NOMO-1 treated with dmso at 0.1 percent for 144 hours (cell line): Measurements from ENCODE around the gene SAE1.
"Not testable (repeated sequence)": the region's sequence is repeated elsewhere in the genome, so short reads cannot be mapped to it uniquely, and the experiment has no call there.

Experiments used
- DNase-seq: peaks from one replicate; lab custom pipeline; 2025; ENCODE audit not compliant: unreplicated experiment; lab: John Stamatoyannopoulos, UW

The SAE1 gene

DNA sequence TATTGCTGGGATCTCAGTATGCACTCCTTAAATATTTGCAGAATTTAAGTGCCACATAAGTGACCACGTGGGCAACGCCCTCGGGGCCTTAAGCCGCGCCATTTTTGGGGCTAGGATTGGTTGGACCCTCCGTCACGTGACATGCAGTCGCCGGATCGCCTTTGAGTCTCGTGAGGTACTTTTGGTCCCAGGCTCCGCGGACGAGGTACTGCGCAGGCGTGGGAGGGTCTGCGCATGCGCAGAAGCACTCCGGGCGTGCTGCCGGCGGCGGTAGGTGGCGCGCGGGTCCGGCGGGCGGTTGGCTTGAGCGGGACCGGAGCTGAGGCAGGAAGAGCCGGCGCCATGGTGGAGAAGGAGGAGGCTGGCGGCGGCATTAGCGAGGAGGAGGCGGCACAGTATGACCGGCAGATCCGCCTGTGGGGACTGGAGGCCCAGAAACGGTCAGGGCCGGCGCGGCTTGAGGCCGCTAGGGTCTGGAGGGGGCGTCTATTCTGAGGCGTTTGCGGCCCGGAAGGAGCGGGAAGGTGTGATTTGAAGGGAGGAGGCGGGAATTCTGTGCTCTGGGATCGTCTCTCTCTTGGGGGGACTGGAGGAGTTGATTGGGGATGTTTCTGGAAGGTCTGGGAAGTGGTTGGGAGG is at the start of gene SAE1:
Gene SAE1, plus strand, starts transcription at position 247 of the 639 bp plus-strand sequence. Its CDS starts 96 bp downstream, at position 343.
- DNase-seq, result peak; percentile 95

DNA sequence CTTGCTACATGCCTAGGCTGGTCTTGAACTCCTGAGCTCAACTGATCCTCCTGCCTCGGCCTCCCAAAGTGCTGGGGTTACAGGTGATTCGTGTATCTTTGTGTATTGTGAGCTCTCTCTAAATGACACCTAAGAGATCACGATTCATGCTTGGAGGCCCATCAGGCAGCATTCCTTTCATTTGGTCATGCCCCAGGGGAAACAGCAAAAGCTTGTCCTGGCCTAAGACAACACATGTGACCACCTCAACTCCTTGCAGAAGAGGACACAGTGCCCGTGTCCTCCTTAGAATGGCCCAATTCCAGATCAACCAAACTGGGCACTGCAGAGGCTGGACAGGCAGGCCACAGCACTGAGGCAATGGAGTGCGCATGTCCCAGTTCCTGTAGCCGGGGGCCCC is 49.5 kb upstream of the SAE1 start:
- no peak for DNase-seq

DNA sequence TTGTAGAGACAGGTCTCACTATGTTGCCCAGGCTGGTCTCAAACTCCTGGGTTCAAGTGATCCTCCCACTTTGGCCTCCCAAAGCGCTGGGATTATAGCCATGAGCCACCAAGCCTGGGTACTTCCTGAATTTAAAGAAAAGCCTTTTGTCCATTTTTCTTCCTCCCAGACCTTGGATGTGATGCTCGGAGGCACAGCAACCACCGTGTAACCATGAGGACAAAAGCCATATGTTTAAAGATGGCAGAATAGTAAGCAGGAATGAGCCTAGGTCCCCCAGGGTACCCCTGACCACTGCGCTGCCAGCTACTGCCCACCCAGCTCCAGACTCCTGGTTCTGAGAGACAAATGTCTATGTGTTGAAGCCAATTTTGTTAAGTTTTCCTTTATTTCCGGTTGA is 48.1 kb upstream of the SAE1 start:
- DNase-seq, result no peak

DNA sequence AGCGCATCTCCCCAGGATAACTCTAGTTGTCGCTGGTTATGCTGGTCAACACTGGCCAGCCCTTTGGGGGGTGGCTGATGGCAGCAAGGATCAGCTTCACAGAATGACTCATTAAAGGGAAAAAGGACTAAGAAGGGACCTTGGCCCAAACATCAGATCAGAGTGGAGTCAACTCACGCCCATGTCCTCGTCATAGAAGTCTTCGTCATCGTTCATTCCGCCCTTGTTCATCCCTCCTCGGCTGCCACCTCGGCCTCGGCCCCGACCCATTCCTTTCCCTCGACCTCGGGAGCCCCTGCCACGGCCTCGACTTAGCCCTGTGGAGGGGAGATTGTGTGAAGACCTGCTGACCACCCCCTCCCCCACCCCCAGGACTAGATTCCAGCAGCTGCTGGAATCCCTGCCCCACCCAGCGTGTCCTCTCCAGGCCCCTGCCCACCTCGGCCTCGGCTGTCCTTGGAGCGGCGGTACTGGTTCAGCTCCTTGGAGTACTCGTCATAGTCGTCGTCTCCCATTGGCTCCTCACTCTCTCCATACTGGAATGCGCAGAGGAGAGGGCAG is 45.7 kb upstream of the SAE1 start:
- DNase-seq, result no peak

DNA sequence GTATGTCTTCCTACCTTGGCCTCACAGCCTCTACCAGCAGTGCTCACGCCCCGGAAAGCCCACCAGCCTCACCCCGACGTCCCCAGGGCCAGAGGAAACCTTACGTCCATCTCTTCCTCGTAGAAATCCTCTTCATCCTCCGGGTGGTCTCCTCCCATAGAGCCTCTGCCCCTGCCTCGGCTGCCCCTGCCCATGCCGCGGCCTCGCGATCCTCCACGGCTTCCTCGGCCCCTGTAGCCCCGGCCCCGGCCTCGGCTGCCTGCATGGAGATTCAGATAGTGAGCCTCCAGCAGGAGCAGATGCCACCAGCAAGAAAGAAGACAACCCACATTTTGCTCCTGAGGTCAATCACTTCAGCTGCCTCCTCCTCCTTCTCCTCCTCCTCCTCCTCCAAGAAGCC is 44.4 kb upstream of the SAE1 start:
- no peak for DNase-seq

DNA sequence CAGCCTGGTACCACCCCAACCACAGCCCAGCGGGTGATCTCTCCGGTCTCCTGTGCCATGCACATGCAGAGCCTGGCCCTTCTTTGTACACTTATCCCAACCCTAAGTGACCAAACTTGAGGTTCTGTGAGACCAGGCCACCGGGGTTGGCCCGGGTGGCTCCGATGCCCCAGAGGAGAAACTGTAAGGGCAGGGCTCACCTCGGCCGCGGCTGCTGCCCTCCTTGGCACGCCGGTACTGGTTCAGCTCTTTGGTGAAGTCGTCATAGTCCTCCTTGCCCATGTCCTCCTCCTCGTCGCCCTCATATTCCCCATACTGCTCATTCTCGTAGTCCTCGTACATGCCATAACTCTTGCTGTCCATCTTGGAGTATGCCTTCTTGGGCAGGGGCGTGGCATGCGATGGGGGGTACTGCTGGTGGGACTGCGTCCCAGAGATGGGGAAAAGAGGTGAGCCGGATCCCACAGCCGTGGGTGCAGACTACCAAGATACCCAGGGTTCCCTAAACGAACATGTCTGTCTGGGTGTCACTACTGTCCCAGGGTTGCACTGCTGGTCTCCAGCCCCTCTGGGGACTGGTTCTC is 40.8 kb upstream of the SAE1 start:
- no peak for DNase-seq

DNA sequence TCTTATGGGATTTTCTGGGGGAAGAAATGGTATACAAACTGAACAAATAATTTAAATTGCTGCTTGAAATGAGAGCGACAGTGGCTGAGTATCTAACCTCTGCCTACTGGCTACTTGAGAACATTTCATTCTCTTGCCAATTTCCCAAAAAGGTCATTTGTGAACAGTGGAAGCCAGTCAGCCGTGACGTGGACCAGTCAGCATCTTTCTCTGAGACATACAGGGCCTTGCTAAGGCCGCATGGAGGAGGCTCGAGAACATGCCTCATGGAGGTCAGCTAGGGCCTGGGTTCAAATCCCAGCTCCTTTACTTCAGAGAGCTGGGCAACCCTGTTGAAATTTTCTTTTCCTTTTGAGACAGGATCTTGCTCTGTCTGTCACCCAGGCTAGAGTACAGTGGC is 37.4 kb upstream of the SAE1 start:
- DNase-seq, result no peak

DNA sequence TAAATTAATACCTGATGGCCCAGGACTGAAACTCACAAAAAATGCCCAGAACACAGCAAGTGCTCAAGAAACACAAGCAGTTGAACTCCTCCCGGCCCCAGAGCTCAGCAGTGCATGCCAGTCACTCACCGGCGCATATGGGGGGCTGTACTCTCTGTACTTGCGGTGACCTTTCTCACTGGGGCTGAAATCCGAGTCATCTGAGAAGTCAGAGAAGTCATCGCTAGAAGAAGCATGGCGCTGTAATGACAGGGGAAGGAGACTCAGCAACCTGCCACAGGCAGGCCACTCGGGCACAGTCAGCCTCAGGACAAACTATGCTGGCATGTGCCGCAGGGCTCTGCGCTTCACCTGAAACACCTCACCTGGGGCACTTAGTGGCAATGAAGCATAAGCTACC is 36.8 kb upstream of the SAE1 start:
- no peak for DNase-seq

DNA sequence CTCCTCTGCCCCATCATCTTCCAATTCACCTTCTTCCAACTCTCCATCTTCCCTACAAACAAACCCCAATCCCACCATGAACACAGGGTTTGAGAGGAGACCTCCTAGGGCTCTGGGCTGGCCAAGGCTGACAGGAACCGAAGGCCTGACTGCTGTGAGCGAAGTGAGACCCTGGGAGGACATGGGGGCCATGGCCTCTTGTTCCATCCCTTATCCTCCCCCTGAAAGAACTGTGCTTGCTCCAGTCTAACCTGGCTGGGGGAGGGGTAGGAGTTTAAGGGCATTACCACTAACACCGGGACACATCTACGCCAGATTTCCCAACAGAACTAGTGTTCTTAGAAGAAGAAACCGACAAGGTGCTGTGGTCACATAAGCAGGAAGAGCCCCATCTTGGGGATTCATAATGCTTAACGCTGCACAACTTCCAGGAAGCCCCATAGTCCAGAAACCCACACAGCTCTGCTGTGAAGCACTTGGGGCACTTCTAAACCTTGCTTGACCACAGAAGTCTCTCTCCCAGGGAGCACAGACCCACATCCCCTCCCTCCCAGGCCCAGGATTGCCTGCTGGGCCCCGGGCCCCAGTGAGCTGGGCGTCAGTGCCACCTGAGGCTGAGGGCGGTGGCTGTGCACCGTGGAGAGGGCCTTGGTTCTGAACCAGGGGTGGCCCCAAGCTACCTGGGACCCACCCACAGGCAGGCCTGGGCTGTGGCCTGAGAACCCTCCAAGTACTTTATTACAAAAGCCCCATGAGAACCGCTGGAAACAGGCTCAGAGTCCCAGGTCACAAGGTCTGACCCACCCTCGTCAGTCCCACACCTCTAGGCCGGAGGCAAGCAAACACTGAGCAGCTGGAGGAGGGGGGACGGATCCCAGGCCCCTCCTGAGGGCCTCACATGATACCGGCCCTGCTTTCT is 35.8 kb upstream of the SAE1 start:
- no peak for DNase-seq

DNA sequence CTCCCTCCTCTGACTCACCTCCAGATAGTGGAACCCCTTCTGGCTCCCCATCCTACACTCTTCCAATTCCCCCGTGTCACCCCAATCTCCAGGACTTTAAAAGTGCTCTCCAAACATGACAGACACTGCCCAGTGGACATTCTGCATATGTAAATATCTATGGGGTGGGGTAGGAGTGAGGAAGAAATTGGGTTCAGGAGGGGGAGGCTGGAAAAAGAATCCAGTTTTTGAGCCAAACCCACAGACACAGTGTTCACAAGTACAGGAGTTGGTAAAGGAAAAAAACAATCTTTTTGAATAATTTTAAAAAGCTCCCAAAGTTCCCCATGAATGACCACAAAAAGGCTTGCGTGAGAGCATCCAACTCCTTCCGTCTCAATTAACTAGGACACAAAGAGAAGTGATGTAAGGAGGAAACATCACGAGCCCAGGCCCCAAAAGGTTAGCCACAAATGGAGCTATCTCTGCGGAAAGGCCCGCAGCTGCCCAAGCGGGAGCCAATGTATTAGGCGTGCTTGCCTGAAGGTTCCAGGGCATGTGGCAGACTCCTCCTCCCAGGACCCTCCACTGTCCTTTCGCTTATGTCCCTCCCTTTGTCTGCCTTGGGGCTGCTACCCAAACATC is 35.0 kb upstream of the SAE1 start:
- DNase-seq, result peak; percentile 43

DNA sequence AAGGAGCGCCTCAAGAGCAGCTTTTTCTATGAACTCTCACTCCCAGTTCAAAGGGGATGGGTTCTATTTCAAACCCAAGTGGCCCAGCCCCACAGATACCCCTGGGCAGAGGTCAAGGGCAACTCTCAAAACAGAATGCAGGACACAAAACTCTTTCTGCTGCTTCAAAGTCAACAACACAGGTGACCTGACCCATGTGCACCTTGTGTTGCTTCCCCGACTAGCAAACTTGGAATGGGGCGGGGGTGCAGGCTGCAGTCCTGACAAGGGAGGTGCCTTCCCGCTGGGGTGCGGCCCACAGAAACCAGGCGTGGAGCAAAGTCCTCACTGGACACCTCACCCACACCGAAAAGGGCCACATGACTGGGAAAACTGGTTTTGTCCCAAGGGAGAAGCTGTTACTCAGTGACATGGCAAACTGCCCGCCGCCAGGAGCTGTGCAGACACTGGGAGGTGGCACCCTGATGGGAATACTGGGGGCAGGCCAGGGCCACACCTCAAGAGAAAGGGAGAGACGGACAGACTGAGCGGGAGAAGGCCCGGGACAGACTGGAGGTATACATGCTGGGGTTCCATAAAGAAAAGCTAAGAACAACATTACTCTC is 34.4 kb upstream of the SAE1 start:
- DNase-seq, result no peak

DNA sequence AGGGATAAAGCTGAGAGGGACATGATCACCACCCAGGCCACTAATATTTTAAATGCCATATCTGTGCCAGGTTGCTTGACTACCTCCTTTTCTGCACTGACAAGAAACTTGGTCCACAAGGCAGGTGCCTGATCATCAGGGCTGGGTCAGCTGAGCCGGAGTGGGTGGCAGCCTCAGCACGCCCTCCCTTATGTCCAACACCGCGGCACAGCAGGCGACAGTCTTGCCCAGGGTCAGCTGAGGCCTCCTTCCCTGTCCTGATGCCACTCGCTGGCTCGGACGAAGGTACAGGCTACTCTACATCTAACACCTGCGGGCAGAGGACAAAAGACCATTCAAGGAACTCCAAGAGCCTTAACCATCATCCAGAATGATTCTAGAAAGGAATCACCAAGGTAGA is 33.9 kb upstream of the SAE1 start:
- no peak for DNase-seq

DNA sequence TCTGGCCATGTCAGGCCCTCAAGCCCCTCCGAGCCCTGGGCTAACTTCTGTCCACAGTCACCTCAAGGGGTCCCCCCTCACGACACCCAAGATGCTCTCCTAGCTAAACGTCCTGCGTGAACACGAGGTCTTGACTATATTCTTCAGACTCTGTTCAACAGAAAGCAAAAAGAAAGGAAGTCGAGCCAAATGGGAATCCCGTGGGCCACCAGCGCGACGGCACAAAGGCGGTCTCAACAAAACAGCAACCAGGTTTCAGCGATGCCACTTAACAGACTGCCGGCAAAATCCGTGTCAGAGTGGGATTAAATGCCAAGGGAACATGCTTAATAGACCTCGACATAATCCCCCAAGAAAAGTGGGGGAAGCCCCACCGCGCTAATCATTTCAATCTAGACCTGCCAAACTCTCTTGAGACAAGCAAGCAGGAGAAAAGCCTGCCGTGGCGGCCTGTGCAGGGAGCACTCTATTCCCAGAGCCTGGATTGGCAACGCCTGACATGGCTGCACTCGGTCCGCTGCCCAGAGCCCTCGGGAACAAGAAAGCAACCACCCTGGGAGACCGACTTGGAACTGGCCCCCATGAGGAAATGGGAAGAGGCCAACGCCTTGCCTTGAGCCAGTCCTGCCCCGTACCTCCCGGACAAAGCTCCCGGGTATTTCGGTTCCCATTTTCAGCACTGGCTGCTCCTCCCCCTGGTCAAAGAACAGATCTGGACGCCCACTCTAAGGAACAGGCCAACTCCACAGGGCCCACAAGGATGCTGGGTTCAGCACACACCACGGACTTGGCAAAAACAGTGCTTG is 33.0 kb upstream of the SAE1 start:
- DNase-seq, result no peak

DNA sequence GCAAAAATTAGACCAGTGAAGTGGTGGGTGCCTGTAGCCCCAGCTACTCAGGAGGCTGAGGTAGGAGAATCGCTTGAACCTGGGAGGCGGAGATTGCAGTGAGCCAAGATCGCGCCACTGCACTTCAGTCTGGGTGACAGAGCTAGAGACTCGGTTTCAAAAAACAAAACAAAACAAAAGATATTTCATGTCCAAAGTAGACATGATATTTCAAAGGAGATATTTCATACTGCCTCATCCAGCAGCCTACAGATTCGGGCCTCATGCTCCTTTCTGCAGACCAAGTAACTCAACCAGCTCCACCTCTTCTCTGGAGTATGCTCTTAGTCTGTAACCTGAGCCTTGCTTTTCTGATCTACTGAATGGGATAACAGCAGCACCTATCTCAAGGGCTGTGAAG is 32.0 kb upstream of the SAE1 start:
- DNase-seq, result no peak

DNA sequence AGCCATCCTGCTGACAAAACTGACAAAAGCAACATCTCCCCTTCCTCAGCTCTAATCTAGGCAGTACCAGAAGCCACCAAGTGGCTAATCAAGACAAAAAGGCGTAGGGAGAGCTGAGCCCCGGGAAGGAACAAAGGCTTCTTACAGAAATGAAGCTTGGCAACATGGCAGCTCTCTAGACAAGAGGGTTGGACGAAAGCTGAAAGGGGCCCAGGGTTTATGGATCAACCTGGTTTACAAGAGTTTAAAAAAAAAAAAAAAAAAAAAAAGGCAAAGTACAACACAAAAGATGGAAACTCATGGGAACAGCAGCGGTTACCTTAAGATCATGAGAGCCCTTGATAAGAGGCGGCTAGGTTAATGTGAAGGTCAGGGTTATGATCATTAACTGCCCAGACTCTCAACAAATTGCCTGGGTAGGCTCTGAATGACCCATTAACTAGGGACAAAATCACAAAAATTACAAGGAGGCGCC is 31.0 kb upstream of the SAE1 start:
- DNase-seq, result no peak

DNA sequence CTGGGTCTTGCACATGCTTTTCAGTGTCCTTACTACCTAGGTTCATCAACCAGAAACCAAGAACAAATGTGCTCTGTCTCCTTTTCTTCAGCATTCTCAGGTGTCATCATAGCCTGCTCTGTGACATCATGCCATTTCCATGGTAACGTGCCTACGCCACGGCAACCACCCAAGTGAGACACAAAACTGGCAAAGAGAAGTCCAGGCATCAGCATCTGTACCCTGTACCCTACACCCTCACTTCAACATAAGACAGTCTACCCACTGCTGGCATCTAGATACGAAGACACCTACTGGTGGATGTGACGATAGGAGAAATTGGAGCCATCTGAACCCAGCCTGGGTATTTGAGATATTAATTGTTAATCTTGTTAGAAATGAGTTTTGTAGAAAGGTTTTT is 30.3 kb upstream of the SAE1 start:
- no peak for DNase-seq

DNA sequence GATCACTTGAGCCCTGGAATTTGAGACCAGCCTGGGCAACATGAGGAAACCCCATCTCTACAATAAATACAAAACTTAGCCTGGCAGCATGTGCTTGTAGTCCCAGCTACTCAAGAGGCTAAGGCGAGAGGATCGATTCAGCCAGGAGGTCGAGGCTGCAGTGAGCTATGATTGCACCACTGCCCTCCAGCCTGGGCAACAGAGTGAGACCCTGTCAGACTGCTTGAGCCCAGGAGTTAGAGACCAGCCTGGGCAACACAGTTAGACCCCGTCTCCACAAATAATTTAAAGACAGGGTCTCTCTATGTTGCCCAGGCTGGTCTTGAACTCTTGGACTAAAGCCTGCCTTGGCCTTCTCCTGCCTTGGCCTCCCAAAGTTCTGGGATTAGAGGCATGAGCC is 29.5 kb upstream of the SAE1 start:
- DNase-seq, result not testable (repeated sequence)

DNA sequence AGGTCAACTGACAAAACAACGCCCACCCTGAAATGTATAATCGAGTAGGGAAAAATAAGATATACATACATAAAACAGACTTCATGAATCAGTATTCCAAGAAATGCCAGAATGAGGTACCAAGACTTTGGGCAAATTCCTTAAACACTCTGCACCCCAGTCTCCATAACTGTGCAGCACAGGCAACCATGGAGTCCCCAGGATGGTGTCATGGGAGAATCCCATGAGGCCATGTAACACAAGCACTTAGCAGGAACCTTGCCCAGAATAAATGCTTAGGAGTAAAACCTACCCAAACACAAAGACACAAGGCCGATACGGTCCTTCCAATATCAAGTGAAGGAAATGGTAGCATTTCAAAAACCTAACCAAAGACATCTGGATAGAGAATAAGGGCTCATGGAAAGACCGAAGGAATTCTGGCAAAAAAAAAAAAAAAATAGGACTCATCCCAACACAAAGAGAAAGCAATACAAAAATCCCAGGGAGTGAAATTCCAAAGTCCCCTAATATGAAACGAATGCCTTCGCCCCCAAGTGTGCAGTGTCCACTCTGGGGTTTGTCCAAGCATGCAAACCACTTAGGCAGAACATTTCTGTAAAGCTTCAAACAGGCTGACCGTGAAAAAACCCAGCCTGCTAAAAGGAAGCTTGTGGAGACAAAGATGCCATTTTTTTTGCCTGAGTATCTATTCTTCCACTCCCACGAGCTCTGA is 28.1 kb upstream of the SAE1 start:
- no peak for DNase-seq

DNA sequence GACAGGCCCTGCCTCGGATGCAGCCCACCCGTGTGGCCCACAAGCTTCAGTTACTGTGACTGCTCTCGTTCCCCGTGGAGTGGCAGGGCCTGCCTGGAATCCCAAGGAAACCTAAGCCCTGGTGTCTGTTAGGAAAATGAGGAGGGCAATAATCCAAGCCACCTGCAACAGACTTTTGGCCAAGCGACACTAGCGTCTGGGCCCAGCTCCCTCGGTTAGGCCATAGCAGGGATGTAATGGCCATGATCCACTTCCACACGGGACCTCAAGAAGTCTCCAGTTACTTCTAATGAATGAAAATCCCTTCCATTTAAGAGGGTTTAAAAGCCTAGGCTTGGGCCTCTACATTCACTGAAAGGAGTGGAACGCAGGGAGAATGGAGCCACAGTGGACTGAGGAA is 26.0 kb upstream of the SAE1 start:
- no peak for DNase-seq
